H7 (cell line): ENCODE data around the gene HSD3B1. TPM values are rescaled to one million over a fixed set of nuclear protein-coding genes. Genes with fewer than 3 reads are reported as not detected.
A peak's percentile ranks its signal among the peaks of the same experiment; 100 is the strongest.

ENCODE experiments used
- DNase-seq: peaks from one replicate; pipeline ENCODE4 v3.0.0; 2012
- H3K27me3 ChIP-seq: 2 replicates; pipeline ENCODE4 v1.6.0; 2011; ENCODE audit warnings: mild to moderate bottlenecking, low read length; ENCODE audit not compliant: control insufficient read depth, insufficient read depth
- H3K36me3 ChIP-seq: replicated peaks from 2 replicates; pipeline ENCODE4 v1.5.1; 2011; ENCODE audit warnings: low read length; ENCODE audit not compliant: control insufficient read depth, insufficient read depth
- H3K4me3 ChIP-seq: 2 replicates; pipeline ENCODE4 v1.5.1; 2011; ENCODE audit warnings: low read depth, mild to moderate bottlenecking, control low read depth, low read length, moderate library complexity; ENCODE audit not compliant: insufficient read depth
- total RNA-seq: library from RNA; depleted of rRNA; stranded (reverse); fragments of >200 nt; shearing (Covaris generic); gene quantifications from 2 replicates; pipeline ENCODE4 v1.2.3, GENCODE V29; 2014; rRNA removed

HSD3B1 gene
- total RNA-seq = not detected in 2 replicates

GRCh38 chr1:119506941-119507340, at the start of gene HSD3B1:
Gene HSD3B1 (plus strand): TSS chr1:119507210. CDS start chr1:119507477, 267 bp downstream.
- Histone ChIP-seq H3K27me3 (no peaks in the 10 kb centered on the region), H3K4me3 (no peak within 1 kb of the TSS), H3K36me3 (no peaks in the 10 kb centered on the region)
- DNase-seq = no peak

- H3K36me3 ChIP-seq = no peaks in the 10 kb centered on the region
- no peak overlapping the region for H3K4me3 ChIP-seq
- no peak for DNase-seq
- no peaks in the 10 kb centered on the region for H3K27me3 ChIP-seq
Observed at GRCh38 chr1:119462964-119463363, 44.0 kb upstream of the HSD3B1 start.

DNA sequence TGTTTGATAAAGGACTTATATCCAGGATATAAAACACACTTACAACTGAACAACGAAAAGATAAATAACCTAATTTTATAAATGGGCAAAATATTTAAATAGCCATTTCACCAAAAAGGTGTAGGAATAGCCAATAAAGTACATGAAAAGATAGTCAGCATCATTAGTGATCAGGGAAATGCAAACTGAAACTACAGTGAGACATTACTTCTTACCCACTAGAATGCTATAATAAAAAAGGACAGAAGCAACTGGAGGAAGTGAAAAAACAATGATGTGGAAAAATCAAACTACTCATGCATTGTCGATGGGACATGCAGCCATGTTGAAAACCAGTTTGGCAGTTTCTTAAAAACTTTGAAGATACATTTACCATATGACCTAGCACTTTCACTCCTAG, 43.4 kb upstream of the HSD3B1 start:
- no peak for DNase-seq
- Histone ChIP-seq H3K27me3 (no peaks in the 10 kb centered on the region), H3K4me3 (no peak overlapping the region), H3K36me3 (no peaks in the 10 kb centered on the region)

- Histone ChIP-seq H3K4me3 (no peak overlapping the region), H3K27me3 (no peaks in the 10 kb centered on the region; the same call in 1 of the 2 replicates), H3K36me3 (no peaks in the 10 kb centered on the region)
- DNase-seq = no peak
Observed at GRCh38 chr1:119466445-119466844, 40.6 kb upstream of the HSD3B1 start.

- H3K4me3 ChIP-seq = no peak overlapping the region
- no peak for DNase-seq
- H3K36me3 ChIP-seq = no peaks in the 10 kb centered on the region
Observed at GRCh38 chr1:119467219-119467618, 39.8 kb upstream of the HSD3B1 start.

DNA sequence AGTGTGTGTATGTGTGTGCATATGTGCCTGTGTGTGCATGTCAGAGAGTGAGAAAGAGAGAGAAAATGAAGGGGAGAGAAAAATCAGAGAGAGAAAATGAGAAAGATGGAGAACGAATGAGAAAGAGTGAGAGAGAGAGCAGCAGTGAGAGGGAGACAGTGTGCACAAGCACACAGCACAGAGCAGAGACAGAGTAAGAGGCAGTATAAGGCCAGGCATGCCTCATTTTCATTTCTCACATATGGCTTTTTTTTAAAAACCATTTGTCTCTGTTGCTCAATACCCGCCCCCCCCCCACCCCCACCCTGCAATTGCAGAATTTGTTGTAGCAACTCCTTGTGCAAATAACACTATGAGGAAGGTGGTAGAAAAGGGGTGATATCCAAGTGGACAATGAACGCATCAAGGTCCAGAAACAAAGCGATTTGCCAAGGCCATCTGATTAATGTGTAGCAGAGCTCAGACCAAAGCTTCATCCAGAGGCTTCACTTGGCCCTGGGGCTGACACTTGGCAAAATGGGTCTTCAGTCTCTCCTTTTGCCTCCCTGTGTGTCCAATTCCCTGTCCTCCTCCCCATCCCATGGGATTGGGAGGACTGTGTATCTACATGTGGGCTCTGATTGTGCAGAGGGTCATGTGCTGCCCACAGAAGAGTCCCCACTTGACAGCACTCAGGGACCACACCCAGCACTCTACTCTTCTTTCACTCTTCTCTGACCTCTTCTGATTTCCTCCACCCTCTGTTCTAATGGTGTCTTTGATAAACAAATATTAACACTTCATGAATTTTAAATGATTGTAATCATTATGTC, 38.9 kb upstream of the HSD3B1 start:
- H3K36me3 ChIP-seq = no peaks in the 10 kb centered on the region
- H3K27me3 ChIP-seq = no peaks in the 10 kb centered on the region; the same call in 1 of the 2 replicates
- DNase-seq = no peak
- H3K4me3 ChIP-seq = no peak overlapping the region

More at GRCh38 chr1:119467219-119467618, 39.8 kb upstream of the HSD3B1 start:
- no peaks in the 10 kb centered on the region; the same call in 1 of the 2 replicates for H3K27me3 ChIP-seq

- H3K4me3 ChIP-seq = no peak overlapping the region
- no peak for DNase-seq
- H3K27me3 ChIP-seq = no peaks in the 10 kb centered on the region; the same call in 1 of the 2 replicates
- no peaks in the 10 kb centered on the region for H3K36me3 ChIP-seq
Observed at GRCh38 chr1:119469741-119470140, 37.3 kb upstream of the HSD3B1 start.

DNA sequence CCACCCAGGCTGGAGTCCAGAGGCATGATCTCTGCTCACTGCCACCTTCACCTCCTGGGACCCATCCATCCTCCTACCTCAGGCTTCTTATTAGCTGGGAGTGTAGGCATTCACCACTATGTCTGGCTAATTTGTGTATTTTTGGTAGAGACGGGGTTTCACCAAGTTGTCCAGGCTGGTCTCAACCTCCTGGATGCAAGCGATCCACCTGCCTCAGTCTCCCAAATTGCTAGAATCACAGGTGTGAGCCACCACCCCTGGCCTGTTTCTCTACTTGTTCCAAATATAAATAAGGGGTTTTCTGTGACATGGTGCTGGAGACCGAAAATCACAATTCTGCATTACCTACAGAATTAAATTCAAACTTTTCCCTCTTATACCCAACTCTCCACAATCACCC, 36.6 kb upstream of the HSD3B1 start:
- H3K27me3 ChIP-seq = no peaks in the 10 kb centered on the region; the same call in 1 of the 2 replicates
- H3K36me3 ChIP-seq = no peaks in the 10 kb centered on the region
- DNase-seq = no peak
- H3K4me3 ChIP-seq = no peak overlapping the region

DNA sequence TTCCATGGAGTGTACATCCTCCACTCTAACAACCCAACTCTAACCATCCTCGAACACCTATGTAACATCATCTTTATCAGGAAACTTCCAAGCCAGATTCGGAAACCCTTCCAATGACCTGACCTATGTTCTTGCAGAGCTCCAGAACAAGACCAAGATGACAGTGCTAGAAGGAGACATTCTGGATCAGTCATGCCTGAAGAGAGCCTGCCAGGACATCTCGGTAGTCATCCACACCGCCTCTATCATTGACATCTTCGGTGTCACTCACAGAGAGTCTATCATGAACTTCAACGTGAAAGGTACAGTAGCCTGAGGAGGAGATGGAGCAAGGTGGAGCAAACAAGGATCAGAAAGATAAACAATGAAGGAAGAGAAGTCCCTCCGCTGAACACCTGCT, 36.1 kb upstream of the HSD3B1 start:
- Histone ChIP-seq H3K4me3 (no peak overlapping the region), H3K36me3 (no peaks in the 10 kb centered on the region), H3K27me3 (no peaks in the 10 kb centered on the region; the same call in 1 of the 2 replicates)
- no peak for DNase-seq

GRCh38 chr1:119471566-119471965, 35.4 kb upstream of the HSD3B1 start:
- H3K4me3 ChIP-seq = no peak overlapping the region
- peak; percentile 8 for DNase-seq
- H3K27me3 ChIP-seq = no peaks in the 10 kb centered on the region; the same call in 1 of the 2 replicates
- H3K36me3 ChIP-seq = no peaks in the 10 kb centered on the region

- DNase-seq = no peak
- no peaks in the 10 kb centered on the region for H3K36me3 ChIP-seq
Observed at GRCh38 chr1:119472080-119472818, 34.8 kb upstream of the HSD3B1 start.

GRCh38 chr1:119472819-119473175, 34.2 kb upstream of the HSD3B1 start:
- DNase-seq = no peak

More at GRCh38 chr1:119472080-119472818, 34.8 kb upstream of the HSD3B1 start:
- Histone ChIP-seq H3K27me3 (no peaks in the 10 kb centered on the region; the same call in 1 of the 2 replicates), H3K4me3 (no peak overlapping the region)

GRCh38 chr1:119475866-119476439, 31.1 kb upstream of the HSD3B1 start:
- Histone ChIP-seq H3K4me3 (no peak overlapping the region), H3K27me3 (no peaks in the 10 kb centered on the region; the same call in 1 of the 2 replicates), H3K36me3 (no peaks in the 10 kb centered on the region)
- DNase-seq = peak; percentile 66

More at GRCh38 chr1:119472819-119473175, 34.2 kb upstream of the HSD3B1 start:
- Histone ChIP-seq H3K27me3 (no peaks in the 10 kb centered on the region; the same call in 1 of the 2 replicates), H3K4me3 (no peak overlapping the region), H3K36me3 (no peaks in the 10 kb centered on the region)

DNA sequence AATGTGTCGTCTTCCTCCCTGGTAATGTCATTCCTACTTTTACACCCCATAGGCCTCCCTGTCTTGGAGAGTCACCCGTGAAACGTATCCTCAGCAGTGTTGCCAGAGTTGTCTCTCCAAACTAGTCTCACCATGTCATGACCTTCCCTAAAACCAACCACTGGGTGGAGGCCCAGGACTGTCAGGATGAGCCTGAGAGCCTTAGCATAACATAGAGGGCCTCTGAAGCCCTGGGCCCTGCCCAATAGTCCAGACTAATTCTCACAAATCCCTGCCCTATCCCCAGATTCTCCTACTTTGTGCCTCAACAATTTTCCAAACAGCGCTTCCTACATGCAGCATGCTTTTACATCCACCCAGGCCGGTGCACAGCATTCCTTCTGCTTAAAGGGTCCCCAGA, 29.3 kb upstream of the HSD3B1 start:
- no peak for DNase-seq
- Histone ChIP-seq H3K36me3 (no peaks in the 10 kb centered on the region), H3K27me3 (no peaks in the 10 kb centered on the region; the same call in 1 of the 2 replicates), H3K4me3 (no peak overlapping the region)
